Measurements from ENCODE around the gene LAMTOR4.

Gene LAMTOR4

GRCh38 chr7:100154651-100155491 is 6.2 kb downstream of the LAMTOR4 start:
- no peak for DNase-seq

- DNase-seq = no peak
Observed at GRCh38 chr7:100155553-100156317, 7.0 kb downstream of the LAMTOR4 start.

- no peak for DNase-seq
Observed at GRCh38 chr7:100156331-100157068, 7.8 kb downstream of the LAMTOR4 start.

GRCh38 chr7:100157069-100157333 is 8.3 kb downstream of the LAMTOR4 start:
- no peak for DNase-seq

- no peak for DNase-seq
Observed at GRCh38 chr7:100157334-100158228, 8.9 kb downstream of the LAMTOR4 start.

GRCh38 chr7:100158229-100159098 is 9.7 kb downstream of the LAMTOR4 start, which contains the start of gene TRAPPC14:
Gene TRAPPC14, minus strand, starts transcription at chr7:100158723. Its CDS starts 224 bp downstream, at chr7:100158499.
- peak; percentile 59 for DNase-seq

GRCh38 chr7:100159099-100159623 is 10.4 kb downstream of the LAMTOR4 start:
- DNase-seq = no peak

- no peak for DNase-seq
Observed at GRCh38 chr7:100160067-100160466, 11.3 kb downstream of the LAMTOR4 start.

GRCh38 chr7:100163006-100163531 is 14.4 kb downstream of the LAMTOR4 start:
- no peak for DNase-seq

- DNase-seq = no peak
Observed at GRCh38 chr7:100163871-100164270, 15.2 kb downstream of the LAMTOR4 start.

- DNase-seq = no peak
Observed at GRCh38 chr7:100166317-100166940, 17.7 kb downstream of the LAMTOR4 start.

- no peak for DNase-seq
Observed at GRCh38 chr7:100166970-100167911, 18.5 kb downstream of the LAMTOR4 start.

- no peak for DNase-seq
Observed at GRCh38 chr7:100167912-100168323, 19.2 kb downstream of the LAMTOR4 start.

GRCh38 chr7:100169147-100169850 is 20.6 kb downstream of the LAMTOR4 start:
- DNase-seq = no peak

- no peak for DNase-seq
Observed at GRCh38 chr7:100170101-100170897, 21.6 kb downstream of the LAMTOR4 start.

- DNase-seq = peak; percentile 36
Observed at GRCh38 chr7:100171087-100171681, 22.5 kb downstream of the LAMTOR4 start.

GRCh38 chr7:100171840-100172239 is 23.1 kb downstream of the LAMTOR4 start:
- no peak for DNase-seq

Measured in NCI-H748 treated with DMSO at 0.1 percent for 48 hours (cell line).